Right ventricle myocardium inferior (tissue), 1 donor: ENCODE results near the gene GMPR2. TPM values are rescaled to one million over a fixed set of nuclear protein-coding genes. Genes with fewer than 3 reads are reported as not detected.

ENCODE experiments used
- ATAC-seq: fragments of 200-7000 bp; cut with Tn5 transposase; one replicate; pipeline ENCODE4 v1.9.1; 2020; ENCODE audit warnings: mild to moderate bottlenecking, moderate library complexity
- DNase-seq: peaks from one replicate; pipeline ENCODE4 v3.0.0; 2021; ENCODE audit errors: missing footprints
- intact Hi-C: fragments of 100-400 bp; cut with DNase I; formaldehyde crosslinking; loops from one replicate; pipeline ENCODE4 v1.11.0; 2022
- long read RNA-seq: library from polyadenylated mRNA; unstranded; transcript quantifications from one replicate; pipeline ENCODE4 v2.0.0, GENCODE V29; 2021
- total RNA-seq: library from RNA; stranded (reverse); fragmentation: NEBNext Ultra II Directional; extraction: Animal tissue kit (Norgen Biotek cat#: 25700); gene quantifications from one replicate; pipeline ENCODE4 v1.2.1, GENCODE V29; 2021
- donor health status: DM: no; HTN: yes; CAD: no; lungs with severe emphysema.

The GMPR2 gene
- total RNA-seq: 29.1 TPM
- long read RNA-seq, transcript GMPR2-203 (10 exons, 1,652 nt): major isoform, 7 of 23 reads
- long read RNA-seq, transcript GMPR2-223 (10 exons, 1,893 nt): minor isoform, 5 of 23 reads
- long read RNA-seq, partial matches to known transcripts: 1 of 23 reads
- long read RNA-seq, other reads (novel, unspliced or antisense): 5 of 23 reads

DNA sequence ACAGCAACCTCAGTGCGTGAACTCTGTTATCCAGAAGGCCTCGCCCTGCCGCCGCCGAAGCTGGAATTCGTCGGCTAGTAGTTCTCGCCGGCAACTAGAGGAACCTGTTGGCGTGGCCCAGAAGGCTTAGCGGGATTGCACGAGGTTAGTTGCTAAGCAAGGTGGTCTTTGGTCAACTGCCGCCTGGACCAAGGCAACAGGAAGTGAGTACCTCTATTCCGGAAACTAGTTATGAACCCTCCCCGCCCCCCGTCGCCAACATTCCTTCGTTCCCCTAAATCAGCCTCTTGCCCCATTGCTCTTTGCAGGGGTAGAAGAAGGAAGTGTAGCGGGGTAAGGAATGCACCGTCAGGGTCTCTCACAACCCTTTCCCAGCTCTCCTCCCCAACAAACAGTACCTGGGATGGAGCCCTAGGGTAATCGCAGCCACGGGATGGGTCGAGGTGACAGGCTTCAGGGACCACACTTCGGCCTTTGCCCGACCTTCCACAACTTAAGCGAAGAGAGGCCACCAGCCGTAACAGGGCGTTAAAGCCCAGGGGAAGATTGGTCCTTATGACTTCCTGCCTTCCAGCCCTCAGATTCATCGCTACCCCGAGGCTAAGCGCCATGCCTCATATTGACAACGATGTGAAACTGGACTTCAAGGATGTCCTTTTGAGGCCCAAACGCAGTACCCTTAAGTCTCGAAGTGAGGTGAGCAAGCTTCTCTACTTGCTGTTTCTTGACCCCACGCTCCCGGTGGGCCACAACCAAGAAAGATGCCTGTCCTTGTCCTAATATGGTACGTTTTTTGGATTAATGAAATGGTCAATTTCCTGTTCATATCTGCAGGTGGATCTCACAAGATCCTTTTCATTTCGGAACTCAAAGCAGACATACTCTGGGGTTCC lies at the start of gene GMPR2:
Gene GMPR2, plus strand, starts transcription at position 285 of the 893 bp plus-strand sequence. Its CDS starts 325 bp downstream, at position 610.
- no peak for DNase-seq
- ATAC-seq: peak; percentile 73
- intact Hi-C loops: loop anchor here (2.0 kb wide), 1 partner anchor 16 kb away; the partner anchor contains the start of gene MDP1

DNA sequence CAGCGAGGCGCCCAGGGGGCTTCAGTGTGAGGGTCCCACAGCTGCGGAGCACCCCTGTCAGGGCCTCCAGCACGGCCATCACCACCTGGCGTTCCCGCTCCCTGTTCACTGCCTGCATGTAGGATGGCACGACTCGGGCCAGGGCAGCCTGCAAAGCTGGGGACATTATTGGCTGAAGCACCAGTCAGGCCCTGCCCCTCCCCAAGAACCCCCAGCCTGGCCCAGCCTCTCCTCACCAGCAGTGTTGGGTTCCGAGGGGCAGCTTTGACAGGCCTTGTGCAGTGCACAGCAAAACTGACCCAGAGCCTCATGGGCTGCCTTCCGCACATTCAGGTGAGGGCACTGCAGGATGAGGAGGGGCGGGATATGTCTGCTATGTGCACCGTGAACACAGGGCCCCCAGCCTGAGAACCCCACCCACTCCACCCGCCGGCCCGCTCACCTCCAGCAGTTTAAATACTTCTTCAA lies 49.7 kb upstream of the GMPR2 start:
- DNase-seq: no peak
- no peak for ATAC-seq
- intact Hi-C loops: no loop called here

DNA sequence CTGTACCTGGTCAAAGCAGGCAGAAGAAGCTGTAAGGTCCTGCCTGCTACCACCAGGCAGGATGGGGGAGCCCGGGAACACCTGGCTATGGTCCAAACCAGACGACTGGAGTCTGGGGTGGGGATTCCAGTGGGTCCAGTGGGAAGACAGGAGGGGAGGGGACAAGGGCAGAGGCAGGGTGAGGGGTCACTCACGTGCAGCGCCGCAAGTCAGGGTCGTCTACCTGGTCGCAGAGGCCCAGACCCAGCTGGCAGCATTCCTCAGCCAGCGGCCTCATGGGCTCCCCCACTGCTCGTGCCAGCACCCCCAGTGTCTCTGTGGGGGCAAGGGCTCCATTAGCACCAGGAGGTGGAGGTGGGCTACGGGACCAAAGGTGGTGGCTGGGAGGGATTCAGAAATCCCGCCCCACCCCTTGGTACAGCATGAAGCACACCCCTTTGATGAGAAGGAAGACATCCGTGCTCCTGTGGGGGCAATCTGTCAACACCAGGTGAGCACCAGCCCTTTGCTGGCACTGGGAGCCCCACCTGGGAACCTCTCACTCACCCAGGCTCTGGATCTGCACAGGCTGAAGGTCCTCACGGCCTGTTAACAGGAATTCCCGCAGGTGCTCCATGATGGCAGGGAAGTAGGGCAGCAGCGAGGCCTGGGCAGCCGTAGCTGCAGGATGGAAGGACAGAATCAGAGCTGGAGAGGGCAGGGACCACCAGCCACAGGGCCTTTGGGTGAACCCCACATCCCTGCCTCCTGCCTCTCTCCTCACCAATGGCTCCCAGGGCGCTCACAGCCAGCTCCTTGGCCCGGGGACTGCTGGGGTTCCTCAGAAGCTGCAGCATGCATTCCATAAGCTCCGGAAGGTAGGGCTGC lies 48.4 kb upstream of the GMPR2 start:
- ATAC-seq (no peak), DNase-seq (peak; percentile 44)
- intact Hi-C loops: no loop called here

DNA sequence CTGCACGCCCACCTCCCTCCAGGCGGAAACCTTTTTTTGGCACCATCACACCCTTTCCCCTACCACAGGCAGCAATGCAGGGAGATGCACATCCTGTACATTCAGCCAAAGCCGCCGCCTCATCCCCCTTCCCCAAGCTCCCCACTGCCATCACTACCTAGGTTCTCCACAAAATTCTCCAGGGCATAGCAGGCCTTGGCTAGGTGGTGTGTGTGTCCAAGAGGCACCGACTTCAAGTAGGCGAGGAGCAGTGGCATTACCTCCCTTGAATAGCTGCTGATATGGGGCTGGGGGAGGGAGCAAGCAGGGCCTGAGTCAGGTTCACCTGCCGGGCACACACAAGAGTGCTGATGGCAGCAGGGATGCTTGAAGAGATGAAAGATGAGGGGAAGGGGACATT lies 47.7 kb upstream of the GMPR2 start:
- no peak for DNase-seq
- no peak for ATAC-seq
- intact Hi-C loops: loop anchor here (5.0 kb wide), 2 partner anchors 38 to 112 kb away; partner anchors contain the start of genes DHRS1, NOP9, PSME2 and RNF31

DNA sequence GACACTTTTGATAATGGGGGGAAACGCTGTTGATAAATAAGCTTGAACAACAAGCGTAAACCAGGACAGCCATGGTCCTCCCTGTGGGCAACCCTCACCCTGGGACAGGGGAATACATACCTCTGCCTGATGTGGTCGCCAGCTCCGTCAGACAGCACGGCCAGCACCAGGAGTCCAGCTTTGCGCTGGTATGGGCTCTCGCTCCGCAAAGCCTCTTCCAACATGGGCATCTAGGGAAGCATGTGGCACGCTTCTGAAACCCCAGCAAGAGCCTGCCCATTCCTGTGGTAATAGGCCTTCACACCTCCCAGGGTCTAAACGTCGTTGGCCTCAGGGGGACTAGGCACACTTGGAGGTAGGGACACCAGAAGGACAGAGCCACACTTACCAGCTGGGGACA lies 47.0 kb upstream of the GMPR2 start:
- ATAC-seq: no peak
- intact Hi-C loops: loop anchor here (5.0 kb wide), 2 partner anchors 38 to 112 kb away; partner anchors contain the start of genes DHRS1, NOP9, PSME2 and RNF31
- DNase-seq: peak; percentile 55

DNA sequence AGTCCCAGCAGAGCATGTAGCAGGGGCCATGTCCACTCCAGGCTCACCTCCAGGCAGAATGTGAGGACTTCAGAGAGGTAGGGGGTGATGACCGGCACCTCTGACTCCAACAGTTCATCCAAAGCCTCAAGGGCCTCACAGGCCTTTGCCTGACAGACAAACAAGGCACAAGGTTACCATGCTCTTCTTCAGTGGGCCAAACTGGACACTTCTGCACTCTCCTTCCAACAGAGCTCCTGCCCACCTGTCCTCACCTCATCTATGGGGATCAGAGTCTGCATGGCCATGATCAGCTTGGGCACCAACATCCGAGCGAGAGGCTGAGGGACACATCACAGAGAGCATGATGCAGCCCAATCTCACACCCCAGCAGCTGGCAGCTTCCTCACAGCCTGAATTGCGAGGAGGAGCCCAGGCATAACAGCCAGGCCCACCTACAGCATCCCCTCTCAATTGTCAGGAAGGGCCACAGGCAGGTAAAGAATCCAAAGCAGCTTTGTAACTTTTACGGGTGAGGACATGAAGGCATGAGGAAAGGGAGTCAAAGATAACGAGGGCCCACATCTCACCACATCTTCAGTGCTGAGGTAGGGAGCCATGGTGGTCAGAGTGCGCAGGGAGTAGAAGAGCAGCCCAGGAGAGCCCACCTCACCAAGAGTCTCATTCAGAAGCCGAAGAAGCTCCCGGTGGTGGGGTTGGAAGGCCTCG lies 45.7 kb upstream of the GMPR2 start:
- intact Hi-C loops: loop anchor here (5.0 kb wide), 2 partner anchors 40 to 110 kb away; partner anchors contain the start of genes DHRS1, NOP9, PSME2 and RNF31
- no peak for DNase-seq
- no peak for ATAC-seq

DNA sequence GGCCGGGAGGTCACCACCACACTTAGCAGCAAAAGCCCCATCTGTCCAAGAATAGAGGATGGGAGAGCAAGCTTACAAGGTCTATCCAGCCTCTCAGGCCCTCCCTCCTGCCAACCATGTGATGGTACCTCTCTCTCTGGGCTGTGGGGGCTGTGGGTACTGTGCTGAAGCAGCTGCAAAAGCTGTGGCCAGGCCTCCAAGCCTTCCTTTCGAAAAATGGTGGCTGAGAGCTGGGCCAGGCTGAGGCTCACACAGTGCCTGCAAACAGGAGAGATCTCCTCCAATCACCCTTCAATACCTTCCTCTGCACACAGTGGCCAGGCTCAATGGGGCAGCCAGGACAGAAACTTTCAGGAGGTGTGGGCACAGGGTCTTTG lies 45.2 kb upstream of the GMPR2 start:
- peak; percentile 57 for DNase-seq
- no peak for ATAC-seq
- intact Hi-C loops: loop anchor here (5.0 kb wide), 2 partner anchors 40 to 110 kb away; partner anchors contain the start of genes DHRS1, NOP9, PSME2 and RNF31

DNA sequence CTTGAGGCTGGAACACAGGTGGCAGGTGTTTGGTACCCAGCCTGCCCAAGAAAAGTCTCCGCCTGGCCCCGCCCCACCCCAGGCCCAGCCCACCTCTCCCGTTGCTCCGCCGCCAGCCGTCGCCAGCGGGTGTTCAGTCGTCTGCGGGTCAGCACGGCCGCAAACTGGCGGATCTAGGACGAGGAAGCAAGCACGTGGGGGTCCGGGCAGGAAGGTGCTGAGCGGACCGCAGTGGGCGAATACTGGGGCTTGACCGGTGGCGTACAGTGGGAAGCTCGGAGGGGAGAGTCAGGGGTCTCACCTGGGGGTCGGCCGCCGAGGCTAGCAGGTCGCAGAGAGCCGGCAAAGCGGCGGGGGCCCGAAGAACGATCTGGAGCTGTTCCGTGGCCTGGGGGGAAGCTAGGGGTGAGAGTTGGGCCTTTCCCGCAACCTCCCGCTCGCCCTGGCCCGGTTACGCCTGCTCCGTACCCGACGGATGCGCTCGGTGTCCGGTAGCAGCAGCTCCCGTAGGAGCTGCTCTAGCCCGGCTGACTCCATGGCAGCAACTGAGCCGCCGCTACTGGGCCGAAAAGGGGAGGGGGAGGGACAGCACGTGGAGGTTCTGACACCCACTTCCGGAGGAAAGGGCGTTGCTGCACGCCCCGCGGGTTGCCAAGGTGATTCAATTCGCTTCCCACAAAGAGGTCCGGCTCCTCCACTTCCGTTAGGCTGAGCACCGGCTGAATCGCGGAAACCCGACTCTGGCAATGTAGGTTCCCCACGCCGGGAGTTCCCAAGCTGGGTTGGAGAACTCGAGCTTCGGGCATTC lies 44.3 kb upstream of the GMPR2 start, which contains the start of gene IPO4:
Gene IPO4, minus strand, starts transcription at position 566 of the 808 bp plus-strand sequence. Its CDS starts 29 bp downstream, at position 537.
- DNase-seq (peak; percentile 95), ATAC-seq (peak; percentile 96)
- intact Hi-C loops: loop anchor here (2.0 to 5.0 kb wide), 3 partner anchors 41 to 109 kb away; partner anchors contain the start of genes DHRS1, NOP9, PSME2 and RNF31

DNA sequence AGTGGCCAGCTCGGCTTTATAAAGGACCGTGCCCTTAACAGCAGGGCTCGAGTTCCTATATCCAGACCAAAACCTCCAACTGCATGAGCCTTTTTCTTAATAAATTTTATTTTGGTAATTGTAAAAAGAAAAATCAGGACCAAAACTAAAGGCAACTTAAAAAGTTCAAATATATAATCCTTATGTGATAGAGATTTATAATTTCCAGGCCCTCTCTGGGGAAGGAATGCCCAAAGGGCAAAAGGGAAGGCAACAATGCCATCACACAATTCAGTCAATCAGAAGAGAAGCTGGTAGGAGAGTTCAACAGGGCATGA lies 43.7 kb upstream of the GMPR2 start:
- DNase-seq (no peak), ATAC-seq (no peak)
- intact Hi-C loops: loop anchor here (2.0 to 5.0 kb wide), 3 partner anchors 42 to 108 kb away; partner anchors contain the start of genes DHRS1, NOP9, PSME2 and RNF31

DNA sequence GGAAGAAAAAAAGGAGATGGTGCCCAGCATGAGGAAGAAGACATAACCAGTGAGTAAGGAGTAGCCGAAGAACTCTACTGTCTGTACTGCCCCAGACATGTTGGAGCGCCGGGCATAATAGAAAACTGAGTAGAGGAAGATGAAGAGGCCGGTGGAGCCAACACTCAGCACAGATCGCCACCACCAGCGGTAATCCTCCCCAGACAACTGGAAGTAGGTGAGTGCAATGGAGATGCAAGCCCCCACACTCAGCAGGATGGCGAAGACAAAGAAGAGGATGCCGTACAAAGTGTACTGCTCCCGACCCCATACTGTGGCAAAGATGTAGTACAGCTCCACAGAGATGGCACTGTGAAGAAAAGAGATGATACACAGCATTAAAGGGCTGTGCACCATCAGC lies 43.3 kb upstream of the GMPR2 start:
- DNase-seq (no peak), ATAC-seq (no peak)
- intact Hi-C loops: loop anchor here (2.0 to 5.0 kb wide), 3 partner anchors 42 to 108 kb away; partner anchors contain the start of genes DHRS1, NOP9, PSME2 and RNF31

DNA sequence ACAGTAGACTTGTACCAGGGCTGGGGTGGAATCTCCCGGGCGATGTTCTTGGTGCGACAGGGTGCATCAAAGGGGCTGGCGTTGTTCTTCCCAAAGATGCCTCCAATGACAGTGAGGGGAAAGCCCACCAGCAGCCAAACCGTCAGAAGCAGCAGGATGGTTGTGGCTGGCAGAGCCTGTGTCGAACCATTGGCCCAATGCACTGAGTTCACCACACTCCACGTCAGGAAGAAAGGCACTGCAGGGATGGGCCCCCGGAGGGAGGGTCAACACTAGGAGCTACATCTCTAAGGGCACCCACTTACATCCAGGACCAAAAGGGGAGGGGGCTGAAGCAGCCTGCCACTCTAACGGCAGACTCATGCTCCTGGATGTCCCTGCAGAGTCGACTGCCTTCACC lies 42.3 kb upstream of the GMPR2 start:
- no peak for DNase-seq
- intact Hi-C loops: no loop called here

DNA sequence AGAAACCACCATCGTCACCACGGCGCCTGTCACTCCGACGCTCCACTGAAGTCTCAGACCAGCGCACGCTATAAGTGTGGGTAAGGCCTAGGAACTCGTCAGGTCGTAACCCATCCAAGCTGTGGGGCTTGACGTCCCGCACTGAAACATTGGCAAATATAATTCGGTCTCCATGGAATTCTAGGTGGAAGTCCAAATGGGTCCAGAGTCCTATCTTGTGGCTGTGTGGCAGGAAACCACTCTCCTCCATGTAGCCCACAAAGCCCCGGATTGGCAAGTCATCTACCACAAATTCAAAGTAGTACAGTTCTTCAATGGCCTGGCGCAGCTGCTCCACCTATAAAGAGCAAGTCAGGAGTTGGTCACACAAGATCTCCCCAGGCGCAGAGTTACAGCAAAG lies 39.8 kb upstream of the GMPR2 start:
- intact Hi-C loops: no loop called here
- ATAC-seq: no peak

More for the DNA sequence above, 42.3 kb upstream of the GMPR2 start:
- ATAC-seq: no peak

DNA sequence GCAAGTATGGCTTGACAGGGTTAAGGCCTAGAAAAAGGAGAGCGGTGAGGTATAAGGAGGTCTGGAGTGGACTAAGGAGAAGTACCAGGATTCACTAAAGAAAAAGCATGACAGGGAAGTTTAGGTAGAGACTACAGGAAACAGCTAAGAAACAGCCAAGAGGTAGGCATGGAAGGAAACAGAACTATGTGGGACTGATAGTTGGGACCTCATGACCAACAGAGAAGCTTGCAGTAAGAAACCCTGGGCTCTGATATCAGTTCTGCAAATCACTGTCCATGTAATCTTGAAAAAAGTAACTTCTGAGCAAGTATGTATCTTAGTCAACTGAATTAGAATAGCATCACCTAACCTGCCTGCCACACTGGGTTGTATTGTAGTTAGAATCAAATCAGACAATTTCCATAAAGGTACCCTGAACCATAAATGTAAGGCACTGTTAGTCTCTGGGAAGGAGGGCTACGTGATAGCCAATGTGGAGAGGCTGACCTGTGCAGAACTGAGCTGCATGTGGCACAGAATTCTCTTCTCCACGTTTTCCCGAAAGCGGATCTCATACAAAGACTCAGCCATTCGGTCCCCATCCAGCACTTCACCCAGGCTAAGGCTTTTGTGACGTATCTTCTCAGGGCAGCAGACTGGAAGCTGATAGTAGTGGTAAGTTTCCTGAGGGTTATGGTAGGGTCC lies 38.4 kb upstream of the GMPR2 start:
- no peak for DNase-seq
- intact Hi-C loops: no loop called here
- no peak for ATAC-seq

More for the DNA sequence above, 39.8 kb upstream of the GMPR2 start:
- peak; percentile 32 for DNase-seq

DNA sequence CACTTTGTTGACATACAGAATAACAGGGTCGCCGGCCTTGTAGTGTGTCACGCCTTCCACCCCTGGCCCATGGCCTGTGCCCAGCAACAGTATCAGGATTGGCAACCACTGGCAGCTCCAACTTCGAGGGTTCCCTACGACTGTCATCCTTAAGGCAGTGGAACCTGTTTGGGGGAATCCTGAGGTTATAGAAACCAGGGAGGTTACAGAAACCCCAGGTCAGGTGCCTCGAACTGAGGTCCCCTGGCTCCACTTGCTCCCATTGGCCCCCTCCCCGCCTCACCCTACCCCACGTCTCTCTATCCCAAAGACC lies 37.9 kb upstream of the GMPR2 start:
- intact Hi-C loops: no loop called here
- DNase-seq (peak; percentile 69), ATAC-seq (no peak)

DNA sequence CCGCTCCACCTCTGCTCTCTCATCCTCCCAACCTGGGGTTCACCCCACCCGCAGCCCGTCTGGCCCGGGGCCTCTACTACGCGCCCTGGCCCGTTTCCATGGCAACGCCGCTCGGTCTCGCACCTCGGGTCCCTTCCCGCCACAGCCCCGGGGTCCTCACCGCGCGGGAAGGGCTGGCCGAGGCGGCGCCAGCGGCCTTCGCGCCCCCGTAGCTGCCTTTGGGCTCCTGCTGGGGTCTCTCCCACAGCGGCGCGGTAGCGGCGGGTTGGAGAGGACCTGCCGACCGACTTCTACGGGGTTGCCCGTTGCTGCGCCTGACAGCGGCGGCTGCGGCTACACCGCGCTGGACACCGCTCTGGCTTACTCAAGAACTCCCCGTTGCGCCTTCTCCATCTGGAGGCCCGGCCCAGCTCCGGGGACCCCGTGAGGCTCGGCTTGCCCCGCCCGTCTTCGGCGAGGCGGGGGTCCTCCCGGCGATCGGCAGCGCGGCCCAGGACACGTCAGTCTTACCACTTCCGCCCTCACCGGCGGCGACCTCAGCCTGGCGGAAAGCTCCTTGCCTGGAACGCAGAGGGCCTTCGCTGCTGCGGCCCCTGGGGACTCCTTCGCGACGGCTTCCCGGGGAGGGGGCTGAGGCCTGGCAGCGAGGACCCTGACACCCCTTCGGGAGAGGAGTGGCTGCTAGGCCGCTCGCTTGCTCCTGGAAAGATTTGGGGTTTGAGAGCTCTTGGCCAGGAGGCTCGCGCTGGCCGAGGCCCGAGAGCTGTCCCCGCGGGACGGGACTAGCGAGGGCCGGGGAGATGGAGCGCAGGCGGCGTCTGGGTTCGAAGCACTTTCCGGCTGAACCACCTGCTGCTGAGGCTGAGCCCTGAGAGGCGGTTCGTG lies 37.3 kb upstream of the GMPR2 start, which contains the start of gene TM9SF1:
Gene TM9SF1, minus strand, starts transcription at position 256 of the 885 bp plus-strand sequence. CDS start 422 bp downstream, outside the sequence.
- DNase-seq (peak; percentile 95), ATAC-seq (peak; percentile 95)
- intact Hi-C loops: no loop called here
